RWPE2 (cell line): Measurements from ENCODE around the gene SPATA31E1.
A peak's percentile ranks its signal among the peaks of the same experiment; 100 is the strongest.

ENCODE experiments used
- ATAC-seq: fragments of 200-7000 bp; cut with Tn5 transposase; 3 replicates; pipeline ENCODE4 v1.9.1; 2021; ENCODE audit warnings: low read depth
- DNase-seq: peaks from one replicate; pipeline ENCODE4 v3.0.0-alpha.2; 2020; ENCODE audit warnings: low spot score
- H3K27ac ChIP-seq: fragments of 450-650 bp; 2 replicates; pipeline ENCODE4 v1.5.1; 2017; ENCODE audit warnings: mild to moderate bottlenecking; ENCODE audit not compliant: poor library complexity, severe bottlenecking
- H3K27me3 ChIP-seq: fragments of 250-450 bp; sonication (Bioruptor Pico); 2 replicates; pipeline ENCODE4 v1.5.1; 2021; ENCODE audit warnings: mild to moderate bottlenecking, moderate library complexity; ENCODE audit not compliant: insufficient read depth, poor library complexity, severe bottlenecking
- H3K36me3 ChIP-seq: fragments of 250-450 bp; sonication (Bioruptor Pico); 2 replicates; pipeline ENCODE4 v1.5.1; 2020; ENCODE audit warnings: low read depth, mild to moderate bottlenecking, moderate library complexity
- H3K4me1 ChIP-seq: fragments of 250-450 bp; sonication (Bioruptor Pico); 2 replicates; pipeline ENCODE4 v1.5.1; 2021; ENCODE audit warnings: mild to moderate bottlenecking, moderate library complexity; ENCODE audit not compliant: insufficient read depth, poor library complexity, severe bottlenecking
- H3K4me3 ChIP-seq: fragments of 250-450 bp; sonication (Bioruptor Pico); 2 replicates; pipeline ENCODE4 v1.5.1; 2021; ENCODE audit warnings: mild to moderate bottlenecking, moderate library complexity; ENCODE audit not compliant: severe bottlenecking
- H3K9me3 ChIP-seq: fragments of 250-450 bp; sonication (Bioruptor Pico); 2 replicates; pipeline ENCODE4 v1.5.1; 2021; ENCODE audit warnings: mild to moderate bottlenecking, moderate library complexity; ENCODE audit not compliant: severe bottlenecking
- CTCF ChIP-seq: fragments of 450-650 bp; IDR thresholded peaks from one replicate; pipeline ENCODE4 v1.5.1; 2017; ENCODE audit warnings: mild to moderate bottlenecking, moderate library complexity; ENCODE audit not compliant: poor library complexity, severe bottlenecking

Gene SPATA31E1

GRCh38 chr9:87868635-87869034 lies 14.0 kb upstream of the SPATA31E1 start:
- Histone ChIP-seq H3K9me3 (no peaks in the 10 kb centered on the region), H3K36me3 (no peaks in the 10 kb centered on the region), H3K27me3 (no peaks in the 10 kb centered on the region), H3K4me3 (no peak overlapping the region), H3K27ac (no peak overlapping the region), H3K4me1 (no peaks in the 10 kb centered on the region)
- ATAC-seq (peak; percentile 17; the same call in 1 of the 3 replicates), DNase-seq (no peak)
- no peak for TF ChIP-seq CTCF

GRCh38 chr9:87869082-87869481 lies 13.6 kb upstream of the SPATA31E1 start:
- no peak for DNase-seq
- Histone ChIP-seq H3K36me3 (no peaks in the 10 kb centered on the region), H3K4me3 (no peak overlapping the region)

GRCh38 chr9:87871425-87872078 lies 11.1 kb upstream of the SPATA31E1 start:
- H3K27ac ChIP-seq = no peak overlapping the region
- ATAC-seq (no peak), DNase-seq (no peak)
- H3K27me3 ChIP-seq = no peaks in the 10 kb centered on the region
- H3K9me3 ChIP-seq = no peaks in the 10 kb centered on the region
- H3K4me3 ChIP-seq = no peak overlapping the region
- no peaks in the 10 kb centered on the region for H3K4me1 ChIP-seq
- TF ChIP-seq CTCF = no peak
- no peaks in the 10 kb centered on the region for H3K36me3 ChIP-seq

More at GRCh38 chr9:87869082-87869481, 13.6 kb upstream of the SPATA31E1 start:
- no peak for TF ChIP-seq CTCF
- Histone ChIP-seq H3K4me1 (no peaks in the 10 kb centered on the region), H3K9me3 (no peaks in the 10 kb centered on the region), H3K27ac (no peak overlapping the region), H3K27me3 (no peaks in the 10 kb centered on the region)
- ATAC-seq = peak; percentile 41; the same call in 2 of the 3 replicates

GRCh38 chr9:87872079-87872624 lies 10.5 kb upstream of the SPATA31E1 start:
- ATAC-seq (no peak), DNase-seq (no peak)
- Histone ChIP-seq H3K36me3 (no peaks in the 10 kb centered on the region), H3K27me3 (no peaks in the 10 kb centered on the region), H3K9me3 (no peaks in the 10 kb centered on the region), H3K4me3 (no peak overlapping the region), H3K27ac (no peak overlapping the region), H3K4me1 (no peaks in the 10 kb centered on the region)
- no peak for TF ChIP-seq CTCF
